ENCODE results near the gene KLF11.

DNA sequence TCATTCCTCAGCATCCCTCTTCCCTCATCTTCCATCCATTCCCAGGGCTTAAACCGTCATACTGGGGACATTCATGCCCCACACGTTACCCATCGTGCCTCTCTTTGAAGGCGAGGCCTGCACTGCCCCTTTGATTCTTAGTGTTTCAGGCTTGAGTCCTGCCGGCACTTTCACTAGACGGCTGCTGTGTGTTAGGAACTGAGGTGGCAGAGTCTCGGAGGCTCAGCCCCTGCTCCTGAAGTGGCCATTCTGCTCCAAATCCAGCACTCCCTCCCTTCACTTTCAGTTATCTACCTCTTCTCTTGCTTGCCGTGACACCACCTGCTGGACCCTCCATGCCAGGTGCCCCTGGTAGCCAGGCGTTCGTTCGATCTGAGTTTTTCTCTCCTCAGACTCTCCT, 48.9 kb upstream of the KLF11 start:
- no peak for TF ChIP-seq POLR2A (IDR thresholded peaks at IDR 0.05)
- TF ChIP-seq, protein P1, sequence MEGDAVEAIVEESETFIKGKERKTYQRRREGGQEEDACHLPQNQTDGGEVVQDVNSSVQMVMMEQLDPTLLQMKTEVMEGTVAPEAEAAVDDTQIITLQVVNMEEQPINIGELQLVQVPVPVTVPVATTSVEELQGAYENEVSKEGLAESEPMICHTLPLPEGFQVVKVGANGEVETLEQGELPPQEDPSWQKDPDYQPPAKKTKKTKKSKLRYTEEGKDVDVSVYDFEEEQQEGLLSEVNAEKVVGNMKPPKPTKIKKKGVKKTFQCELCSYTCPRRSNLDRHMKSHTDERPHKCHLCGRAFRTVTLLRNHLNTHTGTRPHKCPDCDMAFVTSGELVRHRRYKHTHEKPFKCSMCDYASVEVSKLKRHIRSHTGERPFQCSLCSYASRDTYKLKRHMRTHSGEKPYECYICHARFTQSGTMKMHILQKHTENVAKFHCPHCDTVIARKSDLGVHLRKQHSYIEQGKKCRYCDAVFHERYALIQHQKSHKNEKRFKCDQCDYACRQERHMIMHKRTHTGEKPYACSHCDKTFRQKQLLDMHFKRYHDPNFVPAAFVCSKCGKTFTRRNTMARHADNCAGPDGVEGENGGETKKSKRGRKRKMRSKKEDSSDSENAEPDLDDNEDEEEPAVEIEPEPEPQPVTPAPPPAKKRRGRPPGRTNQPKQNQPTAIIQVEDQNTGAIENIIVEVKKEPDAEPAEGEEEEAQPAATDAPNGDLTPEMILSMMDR (IDR thresholded peaks at IDR 0.05), result no peak

Data from lower leg skin (tissue), 3 donors.